Adrenal gland (tissue), 12 donors: ENCODE data around the gene AGT. TPM values are rescaled to one million over a fixed set of nuclear protein-coding genes. Genes with fewer than 3 reads are reported as not detected.
A peak's percentile ranks its signal among the peaks of the same experiment; 100 is the strongest.

Source experiments
- DNase-seq, 7 donors: peaks; one replicate each; pipeline ENCODE4 v3.0.0-alpha.2; 2019 to 2020
- H3K27ac ChIP-seq, 5 donors: fragments of 200-600 bp; sonication (generic) in 4 of 5; 1 replicate in 3 of 5; 2 replicates in 2 of 5; pipeline versions ENCODE4 v1.5.1 to v1.8.0; 2016 to 2020; ENCODE audit warnings: mild to moderate bottlenecking in 1 of 5
- H3K27me3 ChIP-seq: fragments of 200-600 bp; 2 replicates; pipeline ENCODE4 v1.8.0; 2021
- H3K36me3 ChIP-seq, 2 donors: fragments of 200-600 bp; replicated peaks in 1 of 2; 1 replicate in 1 of 2; 2 replicates in 1 of 2; pipeline versions ENCODE4 v1.5.1 to v1.8.0; 2018 to 2022
- H3K4me1 ChIP-seq, 2 donors: fragments of 200-600 bp; replicated peaks in 1 of 2; 1 replicate in 1 of 2; 2 replicates in 1 of 2; pipeline versions ENCODE4 v1.5.1 to v1.8.0; 2018 to 2021
- H3K4me3 ChIP-seq, 4 donors: fragments of 200-600 bp; sonication (generic) in 3 of 4; one replicate each; pipeline ENCODE4 v1.5.1; 2016 to 2018
- H3K9me3 ChIP-seq, 3 donors: fragments of 200-600 bp; sonication (generic) in 1 of 3; replicated peaks in 1 of 3; 1 replicate in 2 of 3; 2 replicates in 1 of 3; pipeline versions ENCODE4 v1.5.1 to v1.8.0; 2016 to 2021
- POLR2A ChIP-seq, 2 donors: fragments of 450-650 bp; IDR thresholded peaks; one replicate each; pipeline ENCODE4 v1.6.1; 2017; ENCODE audit warnings: antibody characterized with exemption in 2 of 2, mild to moderate bottlenecking in 2 of 2, moderate library complexity in 1 of 2
- WGBS, 4 donors: extraction: QIAGEN DNeasy Blood & Tissue Kit in 2 of 4; methylation state at CpG; one replicate each; pipeline versions ENCODE4 v1.1.5 to v1.1.7; 2013 to 2017; 5-methylcytosine and 5-hydroxymethylcytosine counted together
- intact Hi-C, 2 donors: fragments of 100-400 bp; cut with DNase I; formaldehyde crosslinking; loops; one replicate each; pipeline versions ENCODE4 v1.14.1 to v1.15.0; 2022 to 2023
- polyA plus RNA-seq, 3 donors: library from polyadenylated mRNA; stranded (reverse); fragments of 200-250 nt in 2 of 3; fragments of 350-450 nt in 1 of 3; fragmentation: Illumina TruSeq in 1 of 3; extraction: RNeasy Lipid Tissue Mini Kit (QIAGEN cat#74804) in 1 of 3; gene quantifications; one replicate each; pipeline ENCODE4 v1.2.3, GENCODE V29; 2013 to 2014
- total RNA-seq, 9 donors: library from RNA; depleted of rRNA in 4 of 9; stranded (reverse); fragments of >200 nt in 4 of 9; fragments of 120-200 nt in 1 of 9; fragmentation: NEBNext Ultra II Directional in 1 of 9; extraction: Animal tissue kit (Norgen Biotek cat#: 25700) in 1 of 9; gene quantifications; one replicate each; pipeline versions ENCODE4 v1.1.0 to v1.2.4, GENCODE V29; 2013 to 2023
- TF ChIP-seq, protein P1 (sequence below), 6 experiments: fragments of 450-650 bp in 4 of 6; fragments of 200-600 bp in 2 of 6; sonication (generic) in 1 of 6; IDR thresholded peaks; 1 replicate in 5 of 6; 2 replicates in 1 of 6; pipeline versions ENCODE4 v1.5.1 to v1.8.0; 2016 to 2021; ENCODE audit warnings: antibody characterized with exemption in 6 of 6, mild to moderate bottlenecking in 2 of 6, moderate library complexity in 1 of 6
- donor health status: healthy with polysubstance abuse.
- donor health status: Bipolar disorder and iron deficiency.
- donor health status: DM: yes; HTN: yes; CAD: no.
- donor health status: DM: no; HTN: no; CAD: no.
- donor health status: DM: no; HTN: no; CAD: no.
- donor health status: DM: yes; HTN: yes; CAD: no.

Gene AGT
- total and polyA plus RNA-seq, 12 donors = 6.3 to 103 (median 18.7) TPM

GRCh38 chr1:230759369-230760065 is 45.6 kb upstream of the AGT start:
- no peak for TF ChIP-seq POLR2A (IDR thresholded peaks at IDR 0.05)
- TF ChIP-seq, protein P1, sequence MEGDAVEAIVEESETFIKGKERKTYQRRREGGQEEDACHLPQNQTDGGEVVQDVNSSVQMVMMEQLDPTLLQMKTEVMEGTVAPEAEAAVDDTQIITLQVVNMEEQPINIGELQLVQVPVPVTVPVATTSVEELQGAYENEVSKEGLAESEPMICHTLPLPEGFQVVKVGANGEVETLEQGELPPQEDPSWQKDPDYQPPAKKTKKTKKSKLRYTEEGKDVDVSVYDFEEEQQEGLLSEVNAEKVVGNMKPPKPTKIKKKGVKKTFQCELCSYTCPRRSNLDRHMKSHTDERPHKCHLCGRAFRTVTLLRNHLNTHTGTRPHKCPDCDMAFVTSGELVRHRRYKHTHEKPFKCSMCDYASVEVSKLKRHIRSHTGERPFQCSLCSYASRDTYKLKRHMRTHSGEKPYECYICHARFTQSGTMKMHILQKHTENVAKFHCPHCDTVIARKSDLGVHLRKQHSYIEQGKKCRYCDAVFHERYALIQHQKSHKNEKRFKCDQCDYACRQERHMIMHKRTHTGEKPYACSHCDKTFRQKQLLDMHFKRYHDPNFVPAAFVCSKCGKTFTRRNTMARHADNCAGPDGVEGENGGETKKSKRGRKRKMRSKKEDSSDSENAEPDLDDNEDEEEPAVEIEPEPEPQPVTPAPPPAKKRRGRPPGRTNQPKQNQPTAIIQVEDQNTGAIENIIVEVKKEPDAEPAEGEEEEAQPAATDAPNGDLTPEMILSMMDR (IDR thresholded peaks at IDR 0.05) = no peak
- Histone ChIP-seq H3K27me3 (no peaks in the 10 kb centered on the region), H3K27ac (peak overlapping the region in 2 of 5 donors; percentile 49 to 66), H3K4me1 (peaks cover 17 to 22% of the 10 kb centered on the region in 2 donors), H3K36me3 (no peaks in the 10 kb centered on the region), H3K4me3 (no peak overlapping the region), H3K9me3 (no peaks in the 10 kb centered on the region)
- intact Hi-C loops = no loop called here
- no peak for DNase-seq
- WGBS, 4 donors = 88 to 95% (median 95%) methylated on average over 7 of the region's 7 CpGs

DNA sequence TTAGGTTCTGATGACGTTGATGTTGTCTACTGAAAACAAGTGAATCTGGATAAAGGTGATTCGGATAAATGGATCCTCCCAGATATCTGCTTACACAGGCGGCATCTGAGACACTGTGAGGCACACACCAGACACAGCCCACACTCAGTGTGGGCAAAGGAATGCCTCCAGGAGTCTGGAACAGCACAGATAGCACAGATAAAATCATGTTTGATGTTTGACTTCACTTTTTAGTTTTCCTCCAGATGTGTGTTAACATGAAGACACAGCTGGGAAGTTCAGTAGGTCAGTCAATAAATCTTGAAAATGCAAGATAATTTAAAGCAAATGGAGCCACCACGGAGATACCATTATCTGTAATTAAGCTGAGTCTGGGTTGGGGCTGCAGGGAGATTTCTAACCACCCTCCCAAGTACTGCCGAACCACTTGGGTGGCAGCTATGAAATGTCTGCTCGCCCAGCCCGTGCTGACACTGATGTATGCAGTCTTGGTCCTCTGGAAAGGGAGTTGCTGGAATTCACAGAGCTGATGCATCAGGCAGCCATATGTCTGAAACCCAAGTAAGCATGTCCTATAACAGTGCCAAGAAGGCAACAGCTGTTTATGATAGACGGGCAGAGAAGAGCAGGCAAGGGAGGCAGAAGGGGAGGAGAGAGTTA is 44.9 kb upstream of the AGT start:
- TF ChIP-seq, protein P1 (IDR thresholded peaks at IDR 0.05) = no peak
- no peak for TF ChIP-seq POLR2A (IDR thresholded peaks at IDR 0.05)
- H3K9me3 ChIP-seq = no peaks in the 10 kb centered on the region
- H3K27ac ChIP-seq = no peak overlapping the region
- intact Hi-C loops = no loop called here
- peaks cover 22 to 24% of the 10 kb centered on the region in 2 donors for H3K4me1 ChIP-seq
- 62 to 71% (median 65%) methylated on average over 8 of the region's 8 CpGs for WGBS, 4 donors
- no peaks in the 10 kb centered on the region for H3K36me3 ChIP-seq
- no peak for DNase-seq
- no peak overlapping the region for H3K4me3 ChIP-seq
- no peaks in the 10 kb centered on the region for H3K27me3 ChIP-seq

DNA sequence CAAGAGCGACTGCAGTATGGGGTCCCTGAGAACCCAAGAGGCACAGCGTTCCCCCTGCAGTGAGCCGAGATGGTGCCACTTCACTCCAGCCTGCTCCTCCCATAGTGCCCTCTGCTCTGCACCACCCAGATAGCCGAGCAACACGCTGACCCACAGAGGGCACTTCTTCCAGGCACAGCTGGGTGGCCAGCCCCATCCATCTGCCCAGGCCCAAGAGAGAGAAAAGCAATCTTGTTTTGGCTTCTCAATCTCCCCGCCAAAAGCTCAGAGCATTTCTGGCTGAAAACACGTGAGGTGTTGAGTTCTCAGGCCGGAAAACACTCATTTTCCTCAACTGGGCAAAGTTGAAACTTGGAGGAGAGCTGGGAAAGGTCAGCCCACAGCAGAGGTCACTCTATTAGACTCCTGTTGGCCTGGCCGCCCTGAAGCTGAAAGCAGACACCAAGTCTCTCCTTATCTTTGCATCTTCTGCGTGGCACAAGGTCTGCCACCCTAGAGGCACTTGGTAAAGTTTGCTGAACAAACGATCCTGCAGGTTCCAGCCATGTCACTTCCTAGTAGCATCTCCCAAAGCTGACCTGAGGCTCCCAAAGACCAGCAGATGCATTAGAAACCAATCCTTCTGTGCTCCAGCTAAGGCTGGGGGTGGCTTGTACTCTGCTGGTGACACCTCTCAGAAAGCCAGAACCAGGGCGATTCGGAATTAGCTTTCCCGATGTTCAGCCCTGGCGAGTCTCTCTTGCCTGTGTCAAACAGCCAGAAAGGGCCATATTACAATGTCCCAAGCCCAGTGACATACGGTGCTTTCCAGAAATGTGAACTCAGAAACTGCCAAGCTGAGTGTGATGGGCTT is 44.2 kb upstream of the AGT start:
- WGBS, 4 donors = 85 to 88% (median 87%) methylated on average over 11 to 16 of the region's 16 CpGs
- TF ChIP-seq POLR2A (IDR thresholded peaks at IDR 0.05) = no peak
- TF ChIP-seq, protein P1 (IDR thresholded peaks at IDR 0.05) = no peak
- H3K9me3 ChIP-seq = no peaks in the 10 kb centered on the region
- H3K36me3 ChIP-seq = no peaks in the 10 kb centered on the region
- H3K27me3 ChIP-seq = no peaks in the 10 kb centered on the region
- peaks cover 25 to 29% of the 10 kb centered on the region in 2 donors for H3K4me1 ChIP-seq
- no peak overlapping the region for H3K27ac ChIP-seq
- intact Hi-C loops = no loop called here
- H3K4me3 ChIP-seq = no peak overlapping the region
- DNase-seq = no peak

DNA sequence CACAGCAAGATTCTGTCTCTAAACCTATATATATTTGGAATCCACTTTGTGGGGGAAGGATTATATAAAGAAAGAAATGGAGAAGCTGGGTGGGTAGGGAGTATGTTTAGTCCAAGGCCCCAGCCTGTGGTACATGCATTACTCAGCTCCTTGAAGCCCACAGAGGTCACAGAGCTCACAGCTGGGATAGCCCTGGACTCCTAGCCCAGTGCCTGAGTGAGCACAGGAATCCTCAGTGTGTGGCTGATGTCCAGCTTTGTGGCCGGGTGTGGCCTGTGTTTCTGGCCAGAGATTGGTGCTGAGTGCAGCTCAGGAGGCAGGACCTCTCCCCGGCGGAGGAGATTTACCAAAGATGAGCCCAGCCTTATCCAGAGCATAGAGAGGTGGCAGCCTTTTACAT is 40.9 kb upstream of the AGT start:
- 40 to 70% (median 42%) methylated on average over 1 to 3 of the region's 3 CpGs for WGBS, 4 donors
- peak overlapping the region in 3 of 5 donors; percentile 71 to 74 (median 71) for H3K27ac ChIP-seq
- DNase-seq = peak; percentile 64 to 91 (median 86)

More for the DNA sequence above, 40.9 kb upstream of the AGT start:
- intact Hi-C loops = no loop called here
- no peak overlapping the region for H3K4me3 ChIP-seq
- H3K27me3 ChIP-seq = no peaks in the 10 kb centered on the region
- peaks cover 16 to 21% of the 10 kb centered on the region in 2 donors for H3K4me1 ChIP-seq
- TF ChIP-seq, protein P1 (IDR thresholded peaks at IDR 0.05) = no peak
- peak in 1 of 2 donors; percentile 47 for TF ChIP-seq POLR2A (IDR thresholded peaks at IDR 0.05)
- H3K9me3 ChIP-seq = no peaks in the 10 kb centered on the region
- H3K36me3 ChIP-seq = no peaks in the 10 kb centered on the region
